IMR-90 (cell line): ENCODE results near the gene MCL1. TPM values are rescaled to one million over a fixed set of nuclear protein-coding genes. Genes with fewer than 3 reads are reported as not detected.

Source experiments
- ATAC-seq: fragments of 200-7000 bp; cut with Tn5 transposase; 2 replicates; pipeline ENCODE4 v1.9.1; 2020; ENCODE audit warnings: low read depth, mild to moderate bottlenecking, moderate library complexity
- BruUV-seq: library from RNA; stranded (reverse); fragments of 400-500 nt; replicated peaks from 2 replicates; lab custom pipeline; 2021; lab: Mats Ljungman, UMichigan
- CTCF ChIA-PET: fragments of 300-600 bp; formaldehyde crosslinking; extraction: SDS; loops from one replicate; lab custom pipeline; 2021; ENCODE audit warnings: antibody characterized with exemption; lab: Yijun Ruan, JAX
- POLR2A ChIA-PET: fragments of 300-600 bp; sonication (Branson Sonifier 250); formaldehyde crosslinking; loops from one replicate; lab custom pipeline; 2022; ENCODE audit warnings: antibody characterized with exemption; ENCODE audit not compliant: unreplicated experiment; lab: Charles Lee
- DNase-seq: peaks from one replicate; pipeline ENCODE4 v3.0.0; 2013
- H2AFZ ChIP-seq: replicated peaks from 2 replicates; pipeline ENCODE3; 2013; ENCODE audit warnings: low read length, mild to moderate bottlenecking; ENCODE audit not compliant: poor library complexity
- H2AK5ac ChIP-seq: 2 replicates; pipeline ENCODE4 v1.6.1; 2013; ENCODE audit warnings: low read depth, low read length, inconsistent platforms
- H2AK9ac ChIP-seq: replicated peaks from 2 replicates; pipeline ENCODE3; 2013; ENCODE audit warnings: mild to moderate bottlenecking, low read depth, low read length, moderate library complexity; ENCODE audit not compliant: poor library complexity
- H2BK120ac ChIP-seq: 2 replicates; pipeline ENCODE4 v1.6.1; 2013; ENCODE audit warnings: low read depth, low read length, inconsistent platforms
- H2BK15ac ChIP-seq: 3 replicates; pipeline ENCODE4 v1.6.1; 2013; ENCODE audit warnings: low read depth, low read length, inconsistent platforms
- H2BK20ac ChIP-seq: 2 replicates; pipeline ENCODE4 v1.6.1; 2013; ENCODE audit warnings: low read depth, mild to moderate bottlenecking, inconsistent platforms, low read length, moderate library complexity
- H2BK5ac ChIP-seq: 2 replicates; pipeline ENCODE4 v1.6.1; 2013; ENCODE audit warnings: mild to moderate bottlenecking, low read depth, low read length, inconsistent platforms; ENCODE audit not compliant: poor library complexity, severe bottlenecking
- H3K14ac ChIP-seq: replicated peaks from 2 replicates; pipeline ENCODE4 v1.6.1; 2013; ENCODE audit warnings: low read depth, low read length, inconsistent platforms
- H3K18ac ChIP-seq: 2 replicates; pipeline ENCODE4 v1.6.1; 2013; ENCODE audit warnings: low read depth, low read length, control low read depth
- H3K23ac ChIP-seq: 2 replicates; pipeline ENCODE4 v1.6.1; 2013; ENCODE audit warnings: low read depth, low read length, inconsistent platforms
- H3K27ac ChIP-seq: 2 replicates; pipeline ENCODE4 v1.5.1; 2013; ENCODE audit warnings: mild to moderate bottlenecking, control low read depth, low read length; ENCODE audit not compliant: insufficient read depth
- H3K27me3 ChIP-seq: 2 replicates; pipeline ENCODE4 v1.6.1; 2013; ENCODE audit warnings: low read length; ENCODE audit not compliant: control insufficient read depth, insufficient read depth
- H3K36me3 ChIP-seq: 2 replicates; pipeline ENCODE4 v1.6.1; 2013; ENCODE audit warnings: low read length, mixed read lengths; ENCODE audit not compliant: control insufficient read depth, insufficient read depth
- H3K4ac ChIP-seq: 2 replicates; pipeline ENCODE4 v1.6.1; 2013; ENCODE audit warnings: low read depth, low read length, inconsistent platforms
- H3K4me1 ChIP-seq: 2 replicates; pipeline ENCODE4 v1.6.1; 2013; ENCODE audit warnings: low read length, mixed read lengths; ENCODE audit not compliant: control insufficient read depth, insufficient read depth
- H3K4me2 ChIP-seq: 2 replicates; pipeline ENCODE4 v1.6.1; 2013; ENCODE audit warnings: low read depth, mild to moderate bottlenecking, control low read depth, low read length, moderate library complexity
- H3K4me3 ChIP-seq: 2 replicates; pipeline ENCODE4 v1.5.1; 2013; ENCODE audit warnings: low read depth, mild to moderate bottlenecking, control low read depth, low read length, moderate library complexity; ENCODE audit not compliant: insufficient read depth
- H3K56ac ChIP-seq: 2 replicates; pipeline ENCODE4 v1.6.1; 2013; ENCODE audit warnings: low read length, inconsistent platforms; ENCODE audit not compliant: insufficient read depth; ENCODE audit errors: extremely low read depth
- H3K79me1 ChIP-seq, 2 experiments: 2 replicates each; pipeline ENCODE4 v1.6.1; 2013; ENCODE audit warnings: low read length in 2 of 2, inconsistent platforms in 1 of 2, low read depth in 1 of 2
- H3K9ac ChIP-seq: 2 replicates; pipeline ENCODE4 v1.6.1; 2013; ENCODE audit warnings: low read depth, low read length, control low read depth
- H3K9me1 ChIP-seq: 2 replicates; pipeline ENCODE4 v1.6.1; 2013; ENCODE audit warnings: low read length, inconsistent platforms; ENCODE audit not compliant: insufficient read depth
- H3K9me3 ChIP-seq: 2 replicates; pipeline ENCODE4 v1.6.1; 2013; ENCODE audit warnings: low read length; ENCODE audit not compliant: control insufficient read depth, insufficient read depth
- H4K20me1 ChIP-seq: 2 replicates; pipeline ENCODE4 v1.6.1; 2013; ENCODE audit warnings: low read length, inconsistent platforms; ENCODE audit not compliant: insufficient read depth
- H4K5ac ChIP-seq: 2 replicates; pipeline ENCODE4 v1.6.1; 2013; ENCODE audit warnings: mild to moderate bottlenecking, low read depth, low read length, control low read depth
- H4K8ac ChIP-seq, 2 experiments: 2 replicates each; pipeline ENCODE4 v1.6.1; 2013; ENCODE audit warnings: low read depth in 2 of 2, low read length in 2 of 2, control low read depth in 1 of 2, inconsistent platforms in 1 of 2
- H4K91ac ChIP-seq: 2 replicates; pipeline ENCODE4 v1.6.1; 2013; ENCODE audit warnings: low read depth, low read length, inconsistent platforms; ENCODE audit not compliant: insufficient read depth
- BHLHE40 ChIP-seq: fragments of 150-350 bp; IDR thresholded peaks from 2 replicates; pipeline ENCODE4 v1.6.1; 2016; ENCODE audit warnings: mild to moderate bottlenecking, low read depth, low read length
- CEBPB ChIP-seq: IDR thresholded peaks from 2 replicates; pipeline ENCODE4 v1.6.1; 2012; ENCODE audit warnings: low read depth, low read length, improper control_type of control experiment
- ELK1 ChIP-seq: fragments of 150-350 bp; IDR thresholded peaks from 2 replicates; pipeline ENCODE4 v1.6.1; 2016; ENCODE audit warnings: low read depth, mild to moderate bottlenecking, low read length, moderate library complexity, borderline replicate concordance
- MAFK ChIP-seq: IDR thresholded peaks from 2 replicates; pipeline ENCODE4 v1.6.1; 2012; ENCODE audit warnings: low read depth, low read length, improper control_type of control experiment
- MAZ ChIP-seq: IDR thresholded peaks from 2 replicates; pipeline ENCODE4 v1.6.1; 2012; ENCODE audit warnings: low read depth, mild to moderate bottlenecking, low read length, improper control_type of control experiment, moderate library complexity, borderline replicate concordance
- POLR2A ChIP-seq: IDR thresholded peaks from 2 replicates; pipeline ENCODE4 v1.6.1; 2012; ENCODE audit warnings: mild to moderate bottlenecking, low read depth, low read length
- RAD21 ChIP-seq: IDR thresholded peaks from 2 replicates; pipeline ENCODE4 v1.6.1; 2012; ENCODE audit warnings: low read length, improper control_type of control experiment
- RCOR1 ChIP-seq: IDR thresholded peaks from 2 replicates; pipeline ENCODE4 v1.6.1; 2012; ENCODE audit warnings: mild to moderate bottlenecking, low read length, improper control_type of control experiment; ENCODE audit not compliant: insufficient replicate concordance
- RFX5 ChIP-seq: IDR thresholded peaks from 2 replicates; pipeline ENCODE4 v1.8.0; 2012; ENCODE audit warnings: low read depth, mild to moderate bottlenecking, low read length, moderate library complexity
- SMC3 ChIP-seq: fragments of 150-350 bp; IDR thresholded peaks from 2 replicates; pipeline ENCODE4 v1.6.1; 2016; ENCODE audit warnings: low read depth, mild to moderate bottlenecking, antibody characterized with exemption, low read length, moderate library complexity
- USF2 ChIP-seq: fragments of 150-350 bp; IDR thresholded peaks from 2 replicates; pipeline ENCODE4 v1.6.1; 2017; ENCODE audit warnings: mild to moderate bottlenecking, antibody characterized with exemption, low read length, low read depth
- WGBS, 2 experiments: methylation state at CpG; one replicate each; pipeline versions ENCODE4 v1.1.5 to v1.1.7; 2013; ENCODE audit warnings: missing lambda C conversion rate in 2 of 2; ENCODE audit not compliant: insufficient read length in 1 of 2; ENCODE audit errors: extremely low coverage in 2 of 2; 5-methylcytosine and 5-hydroxymethylcytosine counted together
- dilution Hi-C: fragments of 300-500 bp; cut with HindIII; formaldehyde crosslinking; loops from one replicate; pipeline ENCODE4 v1.14.3; 2018; ENCODE audit warnings: low sequenced_read_pairs; ENCODE audit not compliant: unreplicated experiment
- in situ Hi-C: fragments of 300-500 bp; cut with MboI; formaldehyde crosslinking; loops from 3 replicates; pipeline ENCODE4 v1.14.3; 2019; ENCODE audit warnings: low sequenced_read_pairs, inconsistent platforms, mixed read lengths
- intact Hi-C: fragments of 100-400 bp; cut with micrococcal nuclease; formaldehyde crosslinking; loops from 2 replicates; pipeline ENCODE4 v1.10.0; 2022
- polyA plus RNA-seq, 3 experiments: library from polyadenylated mRNA; depleted of rRNA; stranded (reverse); fragments of >200 nt; gene quantifications; 2 replicates each; pipeline ENCODE4 v1.2.3, GENCODE V29; 2012; ENCODE audit warnings: low replicate concordance in 1 of 3
- total RNA-seq: library from RNA; depleted of rRNA; stranded (reverse); fragments of >200 nt; gene quantifications from 2 replicates; pipeline ENCODE4 v1.2.3, GENCODE V29; 2012

MCL1 gene
- total and polyA plus RNA-seq, 2 of the 4 experiments (the other 2 are of a cell fraction) = 79.5 to 142 TPM

GRCh38 chr1:150553392-150554085 lies 25.9 kb downstream of the MCL1 start:
- intact Hi-C loops (no loop called here), in situ Hi-C loops (loop anchor here (10.0 kb wide), 1 partner anchor 289 kb away; the partner anchor contains the start of gene APH1A), dilution Hi-C loops (no loop called here)
- no peak overlapping the region for H4K8ac ChIP-seq
- H3K4me3 ChIP-seq = no peak overlapping the region
- H3K14ac ChIP-seq = no peak overlapping the region
- 0 out of 2 replicates have a peak overlapping the region, but pooled peaks have one; percentile 1 for H3K9ac ChIP-seq
- peak overlapping the region; percentile 65 for H2AK9ac ChIP-seq
- peak overlapping the region; percentile 66; the same call in 1 of the 2 replicates for H3K4ac ChIP-seq
- H3K56ac ChIP-seq = no peak overlapping the region
- H3K9me1 ChIP-seq = peaks cover 10% of the 10 kb centered on the region
- no peak overlapping the region for H3K18ac ChIP-seq
- H2BK5ac ChIP-seq = no peak overlapping the region
- no peak overlapping the region for H2AFZ ChIP-seq
- H2BK15ac ChIP-seq = no peak overlapping the region; the same call in 2 of the 3 replicates
- POLR2A ChIA-PET = no interaction called here
- DNase-seq = no peak
- peaks cover 5% of the 10 kb centered on the region for H3K36me3 ChIP-seq
- H3K27ac ChIP-seq = peak overlapping the region; percentile 72
- no TSS peak for BruUV-seq
- H4K20me1 ChIP-seq = no peaks in the 10 kb centered on the region; the same call in none of the 2 replicates
- no peaks in the 10 kb centered on the region for H3K9me3 ChIP-seq
- H2AK5ac ChIP-seq = peak overlapping the region; percentile 45; the same call in 1 of the 2 replicates
- peak overlapping the region; percentile 6; the same call in 1 of the 2 replicates for H4K5ac ChIP-seq
- CTCF ChIA-PET = no interaction called here
- H2BK20ac ChIP-seq = no peak overlapping the region
- TF ChIP-seq MAFK = no peak
- no peak for TF ChIP-seq POLR2A
- TF ChIP-seq SMC3 = no peak
- TF ChIP-seq CEBPB = no peak
- no peak for TF ChIP-seq RAD21
- TF ChIP-seq USF2 = no peak
- TF ChIP-seq RCOR1 = no peak
- no peak for TF ChIP-seq ELK1
- TF ChIP-seq MAZ = no peak
- TF ChIP-seq RFX5 = no peak
- no peak for TF ChIP-seq BHLHE40
- no peak for ATAC-seq
- H3K4me2 ChIP-seq = no peak overlapping the region
- no peak overlapping the region for H2BK120ac ChIP-seq
- H3K4me1 ChIP-seq = peaks cover 26% of the 10 kb centered on the region
- no peaks in the 10 kb centered on the region for H3K27me3 ChIP-seq
- H4K91ac ChIP-seq = no peak overlapping the region
- 87% methylated on average over 11 of the region's 23 CpGs; no CpG with 5 or more reads in 1 of the 2 experiments for WGBS, 2 experiments
- peaks cover 3 to 54% of the 10 kb centered on the region in 2 experiments; a peak in 3 of 4 replicates for H3K79me1 ChIP-seq
- H3K23ac ChIP-seq = no peak overlapping the region
